ENCODE data around the gene GPANK1. TPM values are rescaled to one million over a fixed set of nuclear protein-coding genes. Genes with fewer than 3 reads are reported as not detected.

GPANK1 gene
- total and polyA plus RNA-seq, 9 of the 15 experiments (the other 6 are each of a cell fraction or from before 2014, with no cell fraction given): 32.2 to 111 (median 46.3) TPM

GRCh38 chr6:31689249-31690110, 24.7 kb upstream of the GPANK1 start (continued):
- TF ChIP-seq UBTF (IDR thresholded peaks at IDR 0.05; ENCODE audit: borderline replicate concordance in 1 of 2, low read depth in 2 of 2, low read length in 2 of 2): no peak
- TF ChIP-seq SAFB2 (IDR thresholded peaks at IDR 0.05; ENCODE audit: borderline replicate concordance, low read depth, low read length, severe bottlenecking): no peak
- TF ChIP-seq ZNF609 (CRISPR knock-in tag; IDR thresholded peaks at IDR 0.05; ENCODE audit: borderline replicate concordance): 0 out of 2 replicates have a peak, but pooled peaks have one; percentile 56
- TF ChIP-seq GTF2B (IDR thresholded peaks at IDR 0.05; ENCODE audit: extremely low read depth, insufficient read length): no peak
- TF ChIP-seq CBX1 (IDR thresholded peaks at IDR 0.05; ENCODE audit: low read depth): no peak
- no peak; the same call in 1 of the 2 replicates for TF ChIP-seq IRF2 (CRISPR knock-in tag; IDR thresholded peaks at IDR 0.05)
- peak; percentile 36; the same call in 1 of the 2 replicates for TF ChIP-seq SMC3 (conservative IDR thresholded peaks at IDR 0.05; ENCODE audit: insufficient read depth, low read depth, low read length)
- TF ChIP-seq CHD1 (IDR thresholded peaks at IDR 0.05; ENCODE audit: low read length): no peak
- TF ChIP-seq ELF4 (CRISPR knock-in tag; IDR thresholded peaks at IDR 0.05): no peak
- TF ChIP-seq NFIC (IDR thresholded peaks at IDR 0.05): no peak
- no peak for TF ChIP-seq HNRNPLL (IDR thresholded peaks at IDR 0.05; ENCODE audit: low read depth, low read length, poor library complexity, severe bottlenecking)
- no peak for TF ChIP-seq ATF1 (CRISPR knock-in tag; IDR thresholded peaks at IDR 0.05)
- TF ChIP-seq ATF1 (tag; IDR thresholded peaks at IDR 0.05): no peak
- no peak for TF ChIP-seq ZNF224 (CRISPR knock-in tag; IDR thresholded peaks at IDR 0.05)
- no peak for TF ChIP-seq ZNF324 (CRISPR knock-in tag; IDR thresholded peaks at IDR 0.05)
- TF ChIP-seq EP400 (IDR thresholded peaks at IDR 0.05): no peak
- no peak for TF ChIP-seq NEUROD1 (IDR thresholded peaks at IDR 0.05; ENCODE audit: borderline replicate concordance, low read depth, low read length, partially characterized antibody)
- TF ChIP-seq ZNF830 (CRISPR knock-in tag; IDR thresholded peaks at IDR 0.05): no peak
- no peak for TF ChIP-seq ZNF134 (CRISPR knock-in tag; conservative IDR thresholded peaks at IDR 0.05)
- 0 out of 2 replicates have a peak, but pooled peaks have one; percentile 37 for TF ChIP-seq HSF4 (CRISPR knock-in tag; IDR thresholded peaks at IDR 0.05; ENCODE audit: borderline replicate concordance)
